Mesenchymal stem cell (in vitro differentiated cells and primary cell): ENCODE measurements around the gene OR7A5. TPM values are rescaled to one million over a fixed set of nuclear protein-coding genes. Genes with fewer than 3 reads are reported as not detected.
"Not testable (repeated sequence)": the region's sequence is repeated elsewhere in the genome, so short reads cannot be mapped to it uniquely, and the experiment has no call there.

Experiments
- DNase-seq: peaks from one replicate; pipeline ENCODE4 v3.0.0-alpha.2; 2013
- H2AFZ ChIP-seq: one replicate; pipeline ENCODE4 v1.6.1; 2013; ENCODE audit warnings: low read depth, mild to moderate bottlenecking, control low read depth, inconsistent platforms, low read length, moderate library complexity
- H2AK5ac ChIP-seq: 2 replicates; pipeline ENCODE4 v1.6.1; 2013; ENCODE audit warnings: low read length, moderate library complexity, mild to moderate bottlenecking, inconsistent platforms; ENCODE audit not compliant: severe bottlenecking
- H2BK120ac ChIP-seq: one replicate; pipeline ENCODE4 v1.6.1; 2013; ENCODE audit warnings: low read depth, mild to moderate bottlenecking, inconsistent platforms, low read length, moderate library complexity
- H2BK12ac ChIP-seq, 2 experiments: one replicate each; pipeline ENCODE4 v1.6.1; 2013; ENCODE audit warnings: inconsistent platforms in 2 of 2, low read length in 2 of 2, mild to moderate bottlenecking in 2 of 2, moderate library complexity in 2 of 2, control low read depth in 1 of 2
- H2BK15ac ChIP-seq: one replicate; pipeline ENCODE4 v1.6.1; 2013; ENCODE audit warnings: mild to moderate bottlenecking, low read depth, inconsistent platforms; ENCODE audit not compliant: poor library complexity, severe bottlenecking
- H2BK5ac ChIP-seq: 2 replicates; pipeline ENCODE4 v1.6.1; 2013; ENCODE audit warnings: low read depth, mild to moderate bottlenecking, low read length, control low read depth, inconsistent platforms; ENCODE audit not compliant: poor library complexity, severe bottlenecking
- H3K14ac ChIP-seq, 2 experiments: one replicate each; pipeline ENCODE4 v1.6.1; 2013; ENCODE audit warnings: inconsistent platforms in 2 of 2, low read length in 2 of 2, control low read depth in 1 of 2, mild to moderate bottlenecking in 1 of 2, moderate library complexity in 1 of 2
- H3K18ac ChIP-seq, 2 experiments: one replicate each; pipeline ENCODE4 v1.6.1; 2013; ENCODE audit warnings: inconsistent platforms in 2 of 2, low read length in 2 of 2, control low read depth in 1 of 2, low read depth in 1 of 2, mild to moderate bottlenecking in 1 of 2
- H3K23ac ChIP-seq, 2 experiments: one replicate each; pipeline ENCODE4 v1.6.1; 2013; ENCODE audit warnings: inconsistent platforms in 2 of 2, low read length in 2 of 2, mild to moderate bottlenecking in 2 of 2, moderate library complexity in 2 of 2, control low read depth in 1 of 2
- H3K27ac ChIP-seq: 2 replicates; pipeline ENCODE4 v1.5.1; 2013; ENCODE audit warnings: mild to moderate bottlenecking, moderate library complexity, low read length, control low read depth, inconsistent platforms; ENCODE audit not compliant: poor library complexity, severe bottlenecking
- H3K27me3 ChIP-seq, 2 experiments: 2 replicates each; pipeline versions ENCODE4 v1.6.1 to v1.7.0; 2013; ENCODE audit warnings: low read length in 2 of 2, mild to moderate bottlenecking in 2 of 2, moderate library complexity in 2 of 2, control low read depth in 1 of 2, inconsistent platforms in 1 of 2; ENCODE audit not compliant: control insufficient read depth in 1 of 2, insufficient read depth in 1 of 2
- H3K36me3 ChIP-seq, 2 experiments: 2 replicates each; pipeline versions ENCODE4 v1.6.1 to v1.7.0; 2013; ENCODE audit warnings: low read length in 2 of 2, control low read depth in 1 of 2, inconsistent platforms in 1 of 2, low read depth in 1 of 2, mild to moderate bottlenecking in 1 of 2; ENCODE audit not compliant: insufficient read depth in 2 of 2, control insufficient read depth in 1 of 2
- H3K4ac ChIP-seq, 2 experiments: one replicate each; pipeline ENCODE4 v1.6.1; 2013; ENCODE audit warnings: inconsistent platforms in 2 of 2, low read length in 2 of 2, mild to moderate bottlenecking in 2 of 2, moderate library complexity in 2 of 2, control low read depth in 1 of 2, low read depth in 1 of 2
- H3K4me1 ChIP-seq: 2 replicates; pipeline ENCODE4 v1.6.1; 2013; ENCODE audit warnings: low read depth, low read length, control low read depth; ENCODE audit not compliant: control insufficient read depth, insufficient read depth
- H3K4me2 ChIP-seq: 2 replicates; pipeline ENCODE4 v1.6.1; 2013; ENCODE audit warnings: low read length, mild to moderate bottlenecking, inconsistent platforms; ENCODE audit not compliant: poor library complexity, severe bottlenecking
- H3K4me3 ChIP-seq, 2 experiments: 2 replicates each; pipeline versions ENCODE4 v1.5.1 to v1.7.0; 2013; ENCODE audit warnings: low read length in 2 of 2, mild to moderate bottlenecking in 2 of 2, control low read depth in 1 of 2, low read depth in 1 of 2; ENCODE audit not compliant: insufficient read depth in 1 of 2
- H3K79me1 ChIP-seq: replicated peaks from 2 replicates; pipeline ENCODE4 v1.6.1; 2013; ENCODE audit warnings: mild to moderate bottlenecking, control low read depth, low read length, inconsistent platforms; ENCODE audit not compliant: poor library complexity, severe bottlenecking
- H3K9ac ChIP-seq: 2 replicates; pipeline ENCODE4 v1.7.0; 2013; ENCODE audit warnings: mild to moderate bottlenecking, low read length, moderate library complexity
- H3K9me3 ChIP-seq: 2 replicates; pipeline ENCODE4 v1.7.0; 2013; ENCODE audit warnings: mild to moderate bottlenecking, low read length; ENCODE audit not compliant: control insufficient read depth
- H4K8ac ChIP-seq: one replicate; pipeline ENCODE4 v1.6.1; 2013; ENCODE audit warnings: inconsistent platforms, mild to moderate bottlenecking, low read length, moderate library complexity
- H4K91ac ChIP-seq: one replicate; pipeline ENCODE4 v1.6.1; 2013; ENCODE audit warnings: mild to moderate bottlenecking, low read length, inconsistent platforms
- WGBS: methylation state at CpG from one replicate; pipeline ENCODE4 v1.1.7; 2013; ENCODE audit warnings: mixed read lengths; 5-methylcytosine and 5-hydroxymethylcytosine counted together
- small RNA-seq: library from polyadenylated mRNA; stranded (forward); fragments of <200 nt; extraction: miRNeasy Mini kit (QIAGEN cat#:217004); gene quantifications from one replicate; pipeline ENCODE3, GENCODE V24; 2013; ENCODE audit warnings: low read depth

The OR7A5 gene

DNA sequence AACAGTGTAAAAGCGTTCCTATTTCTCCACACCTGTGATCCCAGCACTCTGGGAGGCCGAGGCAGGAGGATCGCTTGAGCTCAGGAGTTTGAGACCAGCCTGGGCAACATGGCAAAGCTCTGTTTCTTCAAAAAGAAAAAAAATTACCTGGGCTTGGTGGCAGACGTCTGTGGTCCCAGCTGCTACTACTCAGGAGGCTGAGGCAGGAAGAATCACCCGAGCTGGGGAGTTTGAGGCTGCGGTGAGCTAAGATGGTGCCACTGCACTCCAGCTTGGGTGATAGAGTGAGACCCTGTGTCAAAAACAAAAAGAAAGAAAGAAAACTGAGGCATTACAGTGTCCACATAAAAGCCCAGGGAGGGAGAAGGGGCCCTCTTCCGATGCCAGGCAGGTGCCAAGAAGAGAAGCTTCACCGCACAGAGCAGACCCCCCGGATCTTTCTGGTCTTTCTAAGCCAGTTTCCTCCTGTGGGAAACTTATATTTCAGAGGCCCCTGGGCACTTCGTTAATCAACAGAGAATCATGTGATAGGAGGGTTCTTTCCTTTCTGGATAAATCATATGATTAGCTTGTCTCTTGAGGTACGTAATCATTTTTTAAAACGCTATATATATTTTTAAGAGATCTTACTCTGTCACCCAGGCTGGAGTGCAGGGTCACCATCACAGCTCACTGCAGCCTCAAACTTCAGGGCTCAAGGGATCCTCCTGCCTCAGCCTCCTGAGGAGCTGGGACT, 56.7 kb downstream of the OR7A5 start, which contains the start of gene ADGRE2:
ADGRE2 (minus strand) TSS at position 451 of the 736 bp plus-strand sequence. CDS start 1,804 bp downstream, outside the sequence.
- not testable (repeated sequence) for H2AFZ ChIP-seq, H3K18ac ChIP-seq, H2BK12ac ChIP-seq, H4K8ac ChIP-seq, H2BK15ac ChIP-seq, H4K91ac ChIP-seq, H3K27me3 ChIP-seq, H3K9ac ChIP-seq, H3K79me1 ChIP-seq, H2BK5ac ChIP-seq, H3K27ac ChIP-seq, H3K14ac ChIP-seq, DNase-seq, H3K4me2 ChIP-seq, H3K36me3 ChIP-seq, H3K4ac ChIP-seq, H3K23ac ChIP-seq, H3K4me3 ChIP-seq, H3K4me1 ChIP-seq, H2BK120ac ChIP-seq, H2AK5ac ChIP-seq, H3K9me3 ChIP-seq
- 89% methylated on average over 11 of the region's 12 CpGs for WGBS

DNA sequence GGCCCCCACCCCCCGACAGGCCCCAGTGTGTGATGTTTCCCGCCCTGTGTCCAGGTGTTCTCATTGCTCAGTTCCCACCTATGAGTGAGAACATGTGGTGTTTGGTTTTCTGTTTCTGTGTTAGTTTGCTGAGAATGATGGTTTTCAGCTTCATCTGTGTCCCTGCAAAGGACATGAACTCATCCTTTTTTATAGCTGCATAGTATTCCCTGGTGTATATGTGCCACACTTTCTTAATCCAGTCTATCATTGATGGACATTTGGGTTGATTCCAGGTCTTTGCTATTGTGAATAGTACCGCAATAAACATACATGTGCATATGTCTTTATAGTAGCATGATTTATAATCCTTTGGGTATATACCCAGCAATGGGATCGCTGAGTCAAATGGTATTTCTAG, 57.3 kb downstream of the OR7A5 start:
- H3K14ac ChIP-seq, H2BK15ac ChIP-seq, H3K23ac ChIP-seq, H2AK5ac ChIP-seq, H2BK12ac ChIP-seq, H4K8ac ChIP-seq, H3K4me1 ChIP-seq, H3K18ac ChIP-seq, H3K79me1 ChIP-seq, DNase-seq, H2BK120ac ChIP-seq, H3K27ac ChIP-seq, H3K4ac ChIP-seq, H3K9me3 ChIP-seq, H2AFZ ChIP-seq, H2BK5ac ChIP-seq, H3K27me3 ChIP-seq, H3K4me2 ChIP-seq, H4K91ac ChIP-seq, H3K9ac ChIP-seq, H3K4me3 ChIP-seq, H3K36me3 ChIP-seq: not testable (repeated sequence)
- WGBS = 89% methylated on average over 1 of the region's 4 CpGs

Small RNA genes within 50 kb of the gene (small RNA-seq; reads per million reads assigned to genes)
- gene AC005255.1 = not detected
